Measurements from ENCODE around the gene MTHFD1L.

DNA sequence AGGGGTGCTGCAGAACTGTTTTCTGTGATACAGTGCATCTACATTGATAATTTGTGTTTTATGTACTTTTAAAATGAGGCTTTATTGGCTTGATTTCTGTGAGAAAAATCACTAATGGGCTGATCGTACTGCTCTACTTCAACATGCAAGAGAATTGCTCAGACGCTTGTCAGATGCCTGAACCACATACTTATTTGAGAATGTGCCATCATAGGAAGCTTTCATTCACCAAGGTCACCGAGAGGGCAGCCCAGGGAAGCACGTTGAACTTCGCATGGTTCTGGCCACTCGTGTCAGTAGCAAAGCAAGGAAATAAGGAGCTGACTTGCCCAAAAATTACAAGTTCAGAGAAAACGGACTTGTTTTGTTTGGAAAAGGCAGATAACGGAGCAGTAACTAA lies 205.8 kb downstream of the MTHFD1L start:
- no peak for TF ChIP-seq ARNT (IDR thresholded peaks at IDR 0.05)
- TF ChIP-seq SP1 (IDR thresholded peaks at IDR 0.05), result no peak
- TF ChIP-seq HDGF (IDR thresholded peaks at IDR 0.05; ENCODE audit: borderline replicate concordance), result no peak
- no peak for TF ChIP-seq FOXK2 (IDR thresholded peaks at IDR 0.05)
